HEK293T (cell line): ENCODE results near the gene SMIM38.

Experiments used
- BHLHE40 ChIP-seq: fragments of 450-650 bp; IDR thresholded peaks from 2 replicates; pipeline ENCODE4 v1.6.1; 2016; ENCODE audit warnings: mild to moderate bottlenecking, moderate library complexity, borderline replicate concordance
- FOXK2 ChIP-seq: fragments of 450-650 bp; IDR thresholded peaks from 2 replicates; pipeline ENCODE4 v1.6.1; 2016; ENCODE audit warnings: mild to moderate bottlenecking
- FOXM1 ChIP-seq: fragments of 450-650 bp; IDR thresholded peaks from 2 replicates; pipeline ENCODE4 v1.6.1; 2017; ENCODE audit warnings: mild to moderate bottlenecking, borderline replicate concordance
- PKNOX1 ChIP-seq: fragments of 450-650 bp; IDR thresholded peaks from 2 replicates; pipeline ENCODE4 v1.6.1; 2016
- SP1 ChIP-seq: fragments of 450-650 bp; IDR thresholded peaks from 2 replicates; pipeline ENCODE4 v1.6.1; 2017
- SUZ12 ChIP-seq: fragments of 450-650 bp; IDR thresholded peaks from 2 replicates; pipeline ENCODE4 v1.6.1; 2016; ENCODE audit warnings: mild to moderate bottlenecking
- TARDBP ChIP-seq: fragments of 450-650 bp; IDR thresholded peaks from 2 replicates; pipeline ENCODE4 v1.6.1; 2016
- ZNF384 ChIP-seq: fragments of 450-650 bp; IDR thresholded peaks from 2 replicates; pipeline ENCODE4 v1.6.1; 2016

- TF ChIP-seq SUZ12 (no peak), FOXM1 (no peak), SP1 (no peak), TARDBP (no peak), BHLHE40 (no peak), FOXK2 (no peak), PKNOX1 (no peak), ZNF384 (no peak)
Observed at GRCh38 chr11:69114811-69115523, 40.8 kb upstream of the SMIM38 start.
